Mesodermal cell (in vitro differentiated cells): Measurements from ENCODE around the gene CACNA1B.

Experiments
- H3K27ac ChIP-seq: 2 replicates; pipeline ENCODE4 v1.7.0; 2013; ENCODE audit warnings: mild to moderate bottlenecking, low read depth, low read length, moderate library complexity; ENCODE audit not compliant: severe bottlenecking
- H3K36me3 ChIP-seq: 2 replicates; pipeline ENCODE4 v1.7.1; 2013; ENCODE audit warnings: mild to moderate bottlenecking, low read length, moderate library complexity; ENCODE audit not compliant: control insufficient read depth, insufficient read depth
- H3K4me1 ChIP-seq: one replicate; pipeline ENCODE4 v1.7.1; 2013; ENCODE audit warnings: mild to moderate bottlenecking, low read length; ENCODE audit not compliant: insufficient read depth, control insufficient read depth, poor library complexity, severe bottlenecking
- H3K4me3 ChIP-seq: 2 replicates; pipeline ENCODE4 v1.7.0; 2013; ENCODE audit warnings: low read length, control low read depth, mild to moderate bottlenecking; ENCODE audit not compliant: insufficient read depth, poor library complexity, severe bottlenecking; ENCODE audit errors: extremely low read depth
- H3K9me3 ChIP-seq: 2 replicates; pipeline ENCODE4 v1.7.1; 2013; ENCODE audit warnings: mild to moderate bottlenecking, low read length, moderate library complexity; ENCODE audit not compliant: control insufficient read depth
- WGBS, 2 experiments: methylation state at CpG; one replicate each; pipeline ENCODE4 v1.1.5; 2013; ENCODE audit warnings: missing lambda C conversion rate in 2 of 2; ENCODE audit not compliant: insufficient coverage in 2 of 2; 5-methylcytosine and 5-hydroxymethylcytosine counted together

Gene CACNA1B

GRCh38 chr9:137974746-137975526 lies 97.4 kb downstream of the CACNA1B start:
- H3K9me3 ChIP-seq, result no peaks in the 10 kb centered on the region
- 81 to 96% methylated on average over 12 to 14 of the region's 15 CpGs for WGBS, 2 experiments
- H3K27ac ChIP-seq, result no peak overlapping the region
- H3K4me1 ChIP-seq, result no peaks in the 10 kb centered on the region
- no peak overlapping the region for H3K4me3 ChIP-seq
- H3K36me3 ChIP-seq, result no peaks in the 10 kb centered on the region

- no peak overlapping the region for H3K27ac ChIP-seq
- 86 to 87% methylated on average over 4 to 6 of the region's 6 CpGs for WGBS, 2 experiments
- H3K4me3 ChIP-seq, result no peak overlapping the region
- no peaks in the 10 kb centered on the region for H3K4me1 ChIP-seq
- H3K36me3 ChIP-seq, result no peaks in the 10 kb centered on the region
- no peaks in the 10 kb centered on the region for H3K9me3 ChIP-seq
Measured at GRCh38 chr9:137975527-137975913, 97.9 kb downstream of the CACNA1B start.

GRCh38 chr9:137975936-137976565 lies 98.5 kb downstream of the CACNA1B start:
- Histone ChIP-seq H3K9me3 (no peaks in the 10 kb centered on the region), H3K36me3 (no peaks in the 10 kb centered on the region), H3K27ac (no peak overlapping the region), H3K4me3 (no peak overlapping the region), H3K4me1 (no peaks in the 10 kb centered on the region)
- 84 to 89% methylated on average over 6 to 7 of the region's 8 CpGs for WGBS, 2 experiments

- Histone ChIP-seq H3K9me3 (no peaks in the 10 kb centered on the region), H3K4me3 (no peak overlapping the region), H3K27ac (no peak overlapping the region), H3K4me1 (no peaks in the 10 kb centered on the region), H3K36me3 (no peaks in the 10 kb centered on the region)
- WGBS, 2 experiments, result 67 to 79% methylated on average over 1 to 3 of the region's 8 CpGs
Measured at GRCh38 chr9:137977571-137978261, 100.1 kb downstream of the CACNA1B start.

- no peaks in the 10 kb centered on the region for H3K9me3 ChIP-seq
- H3K36me3 ChIP-seq, result no peaks in the 10 kb centered on the region
- no peak overlapping the region for H3K27ac ChIP-seq
- 86 to 93% methylated on average over 3 of the region's 4 CpGs for WGBS, 2 experiments
- no peak overlapping the region for H3K4me3 ChIP-seq
- no peaks in the 10 kb centered on the region for H3K4me1 ChIP-seq
Measured at GRCh38 chr9:137978262-137978714, 100.7 kb downstream of the CACNA1B start.

- Histone ChIP-seq H3K9me3 (no peaks in the 10 kb centered on the region), H3K4me1 (no peaks in the 10 kb centered on the region), H3K36me3 (no peaks in the 10 kb centered on the region), H3K27ac (no peak overlapping the region), H3K4me3 (no peak overlapping the region)
- whole genome bisulfite sequencing, 2 experiments, result 78% methylated on average over 1 of the region's 1 CpG; no CpG with 5 or more reads in 1 of the 2 experiments
Measured at GRCh38 chr9:137982200-137982599, 104.6 kb downstream of the CACNA1B start.

GRCh38 chr9:137984005-137984404 lies 106.4 kb downstream of the CACNA1B start:
- Histone ChIP-seq H3K36me3 (no peaks in the 10 kb centered on the region), H3K9me3 (peaks cover under 1% of the 10 kb centered on the region), H3K4me1 (no peaks in the 10 kb centered on the region), H3K27ac (no peak overlapping the region), H3K4me3 (no peak overlapping the region)
- 88 to 90% methylated on average over 15 to 16 of the region's 16 CpGs for WGBS, 2 experiments

GRCh38 chr9:137984520-137985257 lies 107.1 kb downstream of the CACNA1B start:
- H3K4me1 ChIP-seq, result no peaks in the 10 kb centered on the region
- H3K4me3 ChIP-seq, result no peak overlapping the region
- no peaks in the 10 kb centered on the region for H3K36me3 ChIP-seq
- no peak overlapping the region for H3K27ac ChIP-seq
- H3K9me3 ChIP-seq, result peaks cover 6% of the 10 kb centered on the region
- 88% methylated on average over 6 of the region's 7 CpGs for WGBS, 2 experiments

GRCh38 chr9:137985637-137986071 lies 108.1 kb downstream of the CACNA1B start:
- Histone ChIP-seq H3K27ac (no peak overlapping the region), H3K4me3 (no peak overlapping the region), H3K36me3 (no peaks in the 10 kb centered on the region), H3K9me3 (peaks cover 6% of the 10 kb centered on the region), H3K4me1 (no peaks in the 10 kb centered on the region)
- WGBS, 2 experiments, result 89 to 92% methylated on average over 13 of the region's 13 CpGs
